Activated CD4-positive, alpha-beta T cell treated with anti-CD3 and anti-CD28 coated beads, Interleukin-2, amount 50 U/mL, for 24 hours (primary cell): ENCODE data around the gene WSB1.

ENCODE experiments used
- DNase-seq, 2 donors: peaks; one replicate each; pipeline ENCODE4 v3.0.0-alpha.2; 2020; ENCODE audit warnings: low read depth in 1 of 2, low spot score in 1 of 2

Gene WSB1

DNA sequence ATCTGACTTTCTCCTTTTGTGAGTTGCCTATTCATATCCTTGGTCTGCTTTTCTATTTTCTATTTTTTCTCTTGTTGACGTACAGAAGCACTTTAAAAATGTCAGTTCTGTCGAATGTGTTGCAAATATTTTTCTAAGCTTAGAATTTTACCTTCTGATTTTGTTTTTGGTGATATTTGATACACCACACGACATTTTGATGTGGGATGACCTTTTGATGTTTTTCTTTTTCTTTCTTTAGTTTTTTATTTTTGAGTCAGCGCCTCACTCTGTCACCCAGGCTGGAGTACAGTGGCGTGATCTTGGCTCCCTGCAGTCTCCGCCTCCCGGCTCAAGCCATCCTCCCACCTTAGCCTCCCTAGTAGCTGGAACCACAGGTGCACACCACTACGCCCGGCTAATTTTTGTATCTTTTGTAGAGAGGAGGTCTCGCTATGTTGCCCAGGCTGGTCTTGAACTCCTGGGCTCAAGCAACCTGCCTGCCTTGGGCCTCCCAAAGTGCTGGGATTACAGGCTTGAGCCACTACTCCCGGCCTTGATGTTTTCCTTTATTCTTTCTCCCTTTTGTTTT, 39.6 kb downstream of the WSB1 start:
- no peak for DNase-seq

- no peak for DNase-seq
Measured at GRCh38 chr17:27336184-27336583, 42.3 kb downstream of the WSB1 start.

DNA sequence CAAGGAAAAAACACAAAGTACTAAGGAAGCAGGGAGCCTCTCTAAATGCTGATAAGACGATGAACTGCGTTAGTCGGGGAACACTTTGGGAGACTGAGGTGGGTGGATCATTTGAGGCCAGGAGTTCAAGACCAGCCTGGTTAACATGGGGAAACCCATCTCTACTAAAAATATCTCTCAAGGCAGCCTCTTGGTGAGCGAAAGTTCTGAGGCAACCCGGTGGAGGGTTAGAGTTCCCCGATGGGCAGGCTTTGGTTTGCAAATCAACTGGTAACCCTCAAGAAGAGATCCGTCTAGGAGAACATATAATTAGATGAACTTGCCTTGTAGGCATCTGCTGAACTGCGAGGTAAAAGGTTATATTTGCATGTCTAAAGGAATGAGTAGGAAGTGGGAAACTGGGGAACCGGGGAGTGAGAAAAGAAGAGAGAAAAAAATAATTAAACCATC, 44.6 kb downstream of the WSB1 start:
- no peak for DNase-seq

DNA sequence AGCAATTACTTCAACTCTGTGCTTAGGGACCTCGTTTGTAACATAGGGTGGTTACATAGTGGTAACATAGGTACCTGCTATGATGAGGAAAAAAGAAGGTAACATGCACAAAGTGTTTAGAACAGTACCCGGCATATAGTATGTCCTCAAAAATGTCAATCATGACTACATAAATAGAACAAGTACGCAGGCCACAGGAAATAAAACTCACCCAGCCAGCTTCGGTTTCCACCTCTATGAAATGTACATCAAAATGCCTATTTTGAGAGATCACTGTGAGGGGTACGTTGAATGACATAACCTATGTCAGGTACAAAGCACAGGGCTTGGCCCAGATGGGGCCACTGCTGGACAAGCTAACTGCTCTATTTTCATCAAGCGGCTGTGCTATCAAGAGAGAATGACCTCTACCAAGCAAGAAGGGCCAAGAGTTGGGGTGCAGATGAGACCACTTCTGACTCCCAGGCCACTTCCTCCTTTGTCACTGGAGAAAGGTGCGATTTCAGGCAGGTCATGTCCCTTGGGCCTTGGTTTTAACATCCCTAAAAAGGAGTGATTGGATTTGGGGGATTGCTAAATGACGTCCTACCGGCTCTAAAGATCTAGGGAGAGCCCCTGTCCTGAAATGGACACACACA, 45.4 kb downstream of the WSB1 start:
- no peak for DNase-seq

DNA sequence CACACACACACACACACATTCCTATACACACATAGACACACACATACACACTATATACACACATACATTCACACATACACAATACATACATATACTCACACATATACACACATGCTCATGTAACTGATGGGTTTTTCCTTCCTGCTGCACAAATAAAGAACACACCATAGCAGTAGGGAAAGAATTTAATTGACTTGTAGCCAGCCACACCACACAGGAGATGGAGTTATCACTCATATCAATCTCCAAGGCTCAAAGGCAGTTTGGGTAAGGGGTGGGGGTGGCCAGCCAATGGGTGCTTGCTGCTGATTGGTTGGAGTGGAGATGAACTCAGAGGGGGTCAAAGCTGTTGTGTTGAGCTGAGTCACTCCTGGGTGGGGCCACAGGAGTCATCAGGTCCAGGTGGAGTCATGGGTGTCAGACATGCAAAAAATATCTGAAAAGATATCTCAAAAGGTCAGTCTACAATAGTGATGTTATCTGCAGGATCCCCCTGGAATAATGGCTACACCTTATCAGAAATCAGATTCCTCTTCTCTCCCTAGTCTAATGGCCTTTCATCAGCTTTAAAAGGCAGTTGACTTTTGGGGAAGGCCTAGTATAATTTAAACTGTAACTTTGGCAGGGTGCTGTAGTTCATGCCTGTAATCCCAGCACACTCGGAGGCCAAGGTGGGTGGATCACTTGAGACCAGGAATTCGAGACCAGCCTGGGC, 46.1 kb downstream of the WSB1 start:
- DNase-seq: no peak

DNA sequence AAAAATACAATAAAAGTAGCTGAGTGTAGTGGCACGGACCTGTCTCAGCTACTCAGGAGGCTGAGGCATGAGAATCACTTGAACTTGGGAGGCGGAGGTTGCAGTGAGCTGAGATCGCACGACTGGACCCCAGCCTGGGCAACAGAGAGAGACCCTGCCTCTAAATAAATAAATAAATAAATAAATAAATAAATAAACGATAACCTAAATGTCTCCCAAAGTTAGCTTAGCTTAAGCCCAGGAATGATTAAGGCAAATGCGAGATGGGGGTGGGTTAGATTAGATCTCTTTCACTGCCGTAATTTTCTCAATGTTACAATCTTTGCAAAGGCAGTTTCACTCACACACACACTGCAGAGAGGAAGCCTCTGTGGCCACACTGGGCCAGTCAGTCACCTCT, 46.7 kb downstream of the WSB1 start:
- no peak for DNase-seq

DNA sequence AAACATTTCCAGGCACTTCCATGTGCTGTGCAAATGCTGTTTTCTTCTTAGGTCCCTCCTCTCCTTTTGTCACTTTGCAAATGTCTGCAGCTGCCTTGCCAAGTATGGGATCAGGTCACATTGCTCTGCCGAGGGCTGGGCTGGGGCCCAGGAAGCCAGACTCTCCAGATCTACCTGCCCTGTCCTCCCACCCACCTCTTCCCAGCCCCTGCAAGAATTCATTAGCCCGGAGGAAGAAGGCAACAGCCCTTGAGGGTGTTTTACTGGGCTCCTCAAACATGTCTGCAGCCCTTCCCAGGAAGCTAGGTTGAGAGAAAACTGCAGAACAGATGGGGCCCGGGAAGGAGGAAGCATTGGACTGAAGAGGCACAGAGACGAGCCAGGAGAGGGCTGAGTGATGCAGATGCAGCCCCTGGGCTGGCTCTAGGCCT, 47.1 kb downstream of the WSB1 start:
- no peak for DNase-seq

GRCh38 chr17:27342059-27342458, 48.1 kb downstream of the WSB1 start:
- DNase-seq: no peak

DNA sequence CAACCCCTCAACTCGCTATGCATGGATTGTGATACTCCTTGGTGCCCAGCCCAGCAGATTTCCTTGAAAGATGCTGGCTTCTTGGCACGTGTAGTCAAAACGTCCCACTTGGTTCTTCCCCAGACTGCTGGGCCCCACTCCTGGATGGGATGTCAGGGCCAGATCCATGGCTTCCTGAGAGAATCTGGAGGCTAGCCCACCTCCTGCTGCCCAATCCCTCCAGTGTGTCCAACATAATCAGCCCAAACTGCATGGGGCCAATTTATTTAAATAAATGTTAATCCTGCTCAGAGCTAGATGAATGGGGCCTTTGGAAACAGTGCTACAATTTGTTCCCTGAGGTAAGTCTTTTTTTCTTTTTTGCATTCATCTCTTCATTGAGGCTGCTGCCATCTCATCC, 49.4 kb downstream of the WSB1 start:
- no peak for DNase-seq

DNA sequence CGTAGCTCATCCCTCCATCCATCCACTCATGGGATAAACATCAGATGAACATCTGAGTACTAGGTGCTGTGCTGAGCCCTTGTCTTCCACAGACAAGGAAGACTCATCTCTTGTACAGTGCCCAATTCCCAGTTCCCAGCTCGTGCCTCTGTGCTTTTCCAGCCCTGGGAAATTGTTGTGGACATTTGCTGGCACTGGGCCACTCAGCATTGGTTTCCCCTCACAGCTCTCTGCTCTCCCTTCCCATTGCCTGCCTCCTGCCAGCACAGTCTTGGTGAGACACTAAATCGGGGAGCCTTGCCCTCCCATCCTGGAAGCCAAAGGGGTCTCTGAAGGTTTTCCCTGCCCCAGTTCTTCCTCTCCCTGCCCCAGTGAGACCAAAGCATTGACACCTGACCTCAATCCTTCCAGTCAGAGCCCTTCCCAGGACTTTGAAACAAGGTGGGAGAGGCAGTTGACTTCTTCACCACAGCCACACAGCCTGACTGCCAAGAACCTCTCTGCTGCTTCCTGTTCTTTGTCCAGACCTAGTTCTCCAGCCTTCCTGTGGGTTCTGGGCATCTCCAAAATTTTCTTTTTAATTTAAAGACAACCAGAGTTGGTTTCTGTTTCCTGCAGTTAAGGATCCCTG, 50.2 kb downstream of the WSB1 start:
- DNase-seq: no peak

DNA sequence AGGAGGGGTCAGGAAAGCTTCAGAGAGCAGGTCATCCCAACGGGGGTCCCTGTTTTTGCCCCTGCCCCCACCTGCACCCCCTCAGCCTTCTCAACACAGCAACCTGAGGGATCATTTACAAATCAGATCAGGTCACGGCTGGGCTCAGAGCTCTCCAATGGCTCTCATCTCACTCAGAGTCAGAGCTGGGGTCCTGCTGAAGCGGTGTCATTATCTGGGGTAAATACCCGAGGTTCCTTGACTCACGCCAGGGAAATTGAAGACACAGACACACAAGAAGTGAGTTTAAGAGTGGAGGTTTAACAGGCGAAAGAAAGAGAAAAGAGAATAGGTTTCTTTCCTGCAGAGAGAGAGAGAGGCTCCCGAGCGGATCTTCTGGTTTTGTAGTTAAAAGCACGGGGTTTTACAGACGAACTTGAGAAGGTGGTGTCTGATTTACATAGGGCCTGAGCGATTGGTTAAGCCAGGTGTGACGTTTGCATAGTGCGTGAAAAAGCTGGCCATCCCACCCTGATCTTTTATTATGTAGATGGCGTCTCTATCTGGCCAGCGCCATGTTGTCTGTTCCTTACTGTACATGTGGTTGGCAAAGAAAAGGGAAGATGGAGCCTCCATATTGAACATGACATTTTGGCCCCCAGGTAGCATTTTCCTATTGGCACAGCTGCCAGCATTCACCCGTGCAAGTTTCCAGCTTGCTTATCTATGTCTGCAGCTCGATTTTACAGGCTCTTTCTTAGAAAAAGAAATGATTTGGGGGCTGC, 51.4 kb downstream of the WSB1 start:
- no peak for DNase-seq

- DNase-seq: no peak
Measured at GRCh38 chr17:27346228-27346899, 52.5 kb downstream of the WSB1 start.

- DNase-seq: no peak
Measured at GRCh38 chr17:27348196-27348595, 54.3 kb downstream of the WSB1 start.

GRCh38 chr17:27349540-27350021, 55.7 kb downstream of the WSB1 start:
- DNase-seq: no peak

DNA sequence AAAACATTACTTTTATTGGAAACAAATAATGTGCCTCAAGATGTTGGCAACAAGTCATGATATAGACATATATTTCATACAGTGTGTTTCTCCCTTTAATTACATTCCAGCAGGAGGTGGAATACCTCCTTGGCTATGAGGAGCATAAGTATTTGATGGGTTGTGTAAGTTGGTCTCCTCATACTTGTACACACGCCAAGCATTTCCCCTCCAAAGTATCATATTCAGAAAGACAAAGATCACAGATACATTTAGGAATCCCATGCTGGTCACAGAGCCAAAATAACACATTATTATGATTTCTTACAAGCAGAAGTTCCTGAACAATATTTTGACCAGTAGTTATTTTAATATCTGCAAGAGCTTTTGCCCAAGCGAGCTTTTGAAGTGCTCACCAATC, 57.8 kb downstream of the WSB1 start:
- no peak for DNase-seq

DNA sequence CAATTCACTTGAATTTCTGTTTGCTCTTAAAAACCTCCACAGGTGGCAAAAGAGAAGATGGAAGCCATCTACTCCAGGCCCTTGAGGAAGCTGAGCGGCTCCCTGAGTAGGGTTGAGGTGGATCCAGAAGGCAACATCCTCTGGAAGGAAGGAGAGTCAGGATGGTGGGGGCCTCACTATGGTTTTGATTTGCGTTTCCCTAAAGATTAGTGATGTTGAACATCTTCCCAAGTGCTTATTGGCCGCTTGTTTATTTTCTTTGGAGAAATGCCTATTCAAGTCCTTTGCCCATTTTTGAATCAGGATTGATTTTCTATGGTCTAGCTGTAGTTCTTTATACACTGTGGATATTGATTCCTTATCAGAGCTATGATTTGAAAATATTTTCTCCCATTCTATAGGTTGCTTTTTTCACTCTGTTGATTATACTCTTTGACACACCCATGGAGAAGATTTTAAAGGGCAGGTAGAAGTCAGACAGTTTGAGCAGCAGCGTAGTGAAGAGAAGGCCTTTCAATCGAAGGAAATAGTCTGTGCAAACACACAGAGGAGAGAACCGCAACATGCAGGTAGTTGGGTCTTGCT, 58.6 kb downstream of the WSB1 start:
- DNase-seq: no peak

DNA sequence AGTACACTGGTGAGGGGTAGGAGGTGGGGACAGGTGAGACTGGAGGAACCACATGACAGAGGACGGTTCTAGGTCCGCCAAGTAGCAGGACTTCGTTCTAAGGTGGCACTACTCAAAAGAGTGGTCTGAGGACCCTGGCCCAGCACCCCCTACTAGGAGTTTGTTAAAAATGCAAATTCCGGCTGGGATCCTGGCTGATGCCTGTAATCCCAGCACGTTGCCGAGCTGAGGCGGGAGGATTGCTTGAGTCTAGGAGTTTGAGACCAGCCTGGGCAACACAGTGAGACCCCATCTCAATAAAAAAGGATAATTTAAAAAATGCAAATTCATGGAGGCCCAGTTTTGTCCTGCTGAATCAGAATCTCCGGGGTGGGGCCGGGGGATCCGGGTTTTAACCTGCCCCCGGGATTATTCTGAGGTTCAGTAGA, 59.1 kb downstream of the WSB1 start:
- DNase-seq: no peak

DNA sequence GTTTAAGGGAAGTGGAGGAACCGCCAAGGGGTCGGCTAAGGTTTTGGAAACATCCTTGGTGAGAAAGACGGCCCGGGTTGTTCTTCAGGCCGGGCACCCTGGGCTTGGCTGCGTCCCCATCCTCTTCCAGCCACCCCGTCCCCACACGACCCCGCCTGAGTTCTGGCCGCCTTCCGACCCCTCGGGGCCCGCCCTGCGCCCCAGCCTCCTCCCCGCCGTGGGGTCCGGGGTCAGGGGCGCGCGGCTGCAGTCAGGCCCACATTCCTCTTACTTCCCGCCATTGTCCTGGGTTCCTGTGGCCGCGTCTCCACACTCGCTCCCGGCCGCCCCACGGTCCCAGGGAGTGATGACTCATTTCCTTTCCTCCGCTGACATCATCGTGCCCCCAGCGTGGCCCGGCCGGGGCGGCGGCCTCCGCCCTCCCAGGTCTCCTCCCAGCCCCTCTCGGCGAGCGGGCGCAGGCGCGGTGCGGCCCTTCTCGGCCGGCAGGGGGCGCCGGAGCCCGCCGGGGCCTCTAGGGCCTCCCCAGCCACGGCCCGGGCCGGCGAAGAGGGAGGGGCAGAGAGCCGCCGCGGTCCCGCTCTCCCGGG, 59.6 kb downstream of the WSB1 start:
- DNase-seq: peak; percentile 73 to 82

DNA sequence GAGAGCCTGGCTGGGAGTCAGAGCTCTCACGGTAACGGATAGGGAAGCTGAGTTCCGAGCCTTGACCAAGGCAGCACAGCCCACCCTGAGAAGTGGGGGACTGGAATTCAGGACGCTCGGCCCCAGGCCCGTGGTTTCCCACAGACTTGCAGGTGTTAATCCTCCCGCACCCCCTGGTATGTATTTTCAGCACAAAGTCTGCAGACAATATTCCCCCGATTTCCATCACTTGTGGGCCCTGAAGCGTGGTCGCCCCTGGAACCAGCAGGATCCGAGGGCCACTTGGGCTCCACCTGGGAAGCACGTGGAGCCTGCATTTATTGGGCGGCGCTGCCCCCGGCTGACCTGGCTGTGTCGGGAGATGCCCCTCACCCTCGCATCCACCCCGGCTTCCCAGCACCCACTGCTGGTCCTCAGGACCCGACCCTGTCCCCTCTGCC, 60.2 kb downstream of the WSB1 start:
- DNase-seq: no peak
